HG02759 (cell line): ENCODE measurements around the gene IP6K3.

ENCODE experiments used
- ATAC-seq: cut with Tn5 transposase; IDR thresholded peaks from one replicate; pipeline ENCODE4 v1.9.1; 2021; ENCODE audit warnings: mild to moderate bottlenecking, moderate library complexity; ENCODE audit not compliant: unreplicated experiment

Gene IP6K3

DNA sequence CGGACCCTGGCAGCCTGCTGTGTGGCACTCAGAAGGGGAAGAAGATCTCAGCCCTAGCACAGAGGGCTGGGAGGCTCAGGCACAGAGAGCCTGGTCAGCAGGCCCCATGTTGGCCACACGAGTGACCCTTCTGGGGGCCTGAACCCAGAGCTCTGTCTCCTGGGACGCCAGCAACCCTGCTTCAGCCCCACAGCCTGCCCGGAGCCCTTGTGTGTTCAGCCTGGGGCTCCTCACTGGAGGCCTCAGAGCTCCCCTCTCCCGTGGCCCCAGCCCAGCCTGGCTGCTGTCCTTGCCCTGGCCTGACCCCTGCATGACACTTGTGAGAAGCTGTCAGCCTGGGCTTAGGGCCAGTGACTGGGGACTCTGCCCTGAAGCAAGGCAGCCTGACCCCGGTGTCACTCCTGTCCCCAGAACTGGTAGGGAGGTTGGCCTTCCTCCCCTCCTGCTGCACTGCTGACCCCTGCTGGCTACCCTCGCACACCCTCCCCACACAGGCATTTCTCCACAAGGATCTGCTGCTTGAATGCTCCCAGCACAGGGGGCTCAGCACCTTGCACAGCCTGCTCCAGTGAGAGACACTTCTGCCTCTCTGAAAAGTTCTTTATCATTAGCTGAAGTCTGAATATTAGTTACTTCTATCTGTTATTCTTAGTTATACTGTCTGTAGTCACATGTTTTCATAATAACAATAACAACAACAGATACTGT, 15.4 kb upstream of the IP6K3 start:
- no peak for ATAC-seq

DNA sequence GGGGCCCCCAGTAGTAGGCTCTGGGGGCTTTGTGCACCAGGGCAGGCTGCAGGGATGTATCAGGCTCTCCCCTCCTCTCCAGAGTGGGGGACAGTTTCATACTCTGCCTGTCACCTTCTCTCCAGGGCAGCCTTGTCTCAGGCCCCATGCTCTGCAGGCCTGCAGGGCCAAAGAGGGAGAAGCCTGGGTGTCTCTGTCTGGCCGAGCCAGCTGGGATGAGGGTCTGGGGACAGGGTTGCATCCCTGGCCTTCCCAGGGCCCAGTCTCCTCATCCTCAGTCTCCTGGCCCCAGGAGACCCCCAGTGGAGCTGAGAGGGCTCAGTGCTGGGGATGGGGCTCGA, 14.8 kb upstream of the IP6K3 start:
- no peak for ATAC-seq

DNA sequence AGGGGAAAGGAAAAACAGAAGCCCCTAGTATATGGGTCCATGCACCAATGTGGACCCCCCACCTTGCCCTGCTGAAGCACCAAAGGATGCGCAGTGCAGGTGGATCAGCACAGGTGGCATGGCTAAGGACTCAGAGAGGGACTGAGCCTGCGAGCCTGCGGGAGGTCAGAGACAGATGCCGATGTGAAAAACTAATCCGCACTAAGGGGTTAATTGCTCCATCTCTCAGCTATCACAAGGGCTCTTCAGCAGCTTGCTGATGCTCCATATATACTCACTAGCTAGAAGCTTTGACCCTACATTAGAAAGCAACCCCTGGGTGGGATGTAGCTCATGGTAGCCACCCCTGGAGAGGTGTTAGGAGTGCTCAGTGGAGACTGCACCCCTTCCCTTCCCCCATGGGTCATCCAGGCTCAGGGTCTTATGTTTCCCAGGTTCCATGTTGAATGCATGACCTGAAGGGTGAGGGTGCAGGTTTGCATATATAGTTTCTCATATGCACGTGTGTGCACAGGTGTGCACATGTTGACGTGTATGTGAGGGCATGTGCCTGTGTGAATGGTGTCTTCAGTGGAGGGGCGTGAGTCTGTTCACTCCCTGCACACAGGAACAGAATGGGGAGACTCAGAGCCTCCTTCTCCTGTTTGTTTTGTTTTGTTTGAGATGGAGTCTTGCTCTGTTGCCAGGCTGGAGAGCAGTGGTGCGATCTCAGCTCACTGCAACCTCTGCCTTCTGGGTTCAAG, 13.4 kb upstream of the IP6K3 start:
- no peak for ATAC-seq

DNA sequence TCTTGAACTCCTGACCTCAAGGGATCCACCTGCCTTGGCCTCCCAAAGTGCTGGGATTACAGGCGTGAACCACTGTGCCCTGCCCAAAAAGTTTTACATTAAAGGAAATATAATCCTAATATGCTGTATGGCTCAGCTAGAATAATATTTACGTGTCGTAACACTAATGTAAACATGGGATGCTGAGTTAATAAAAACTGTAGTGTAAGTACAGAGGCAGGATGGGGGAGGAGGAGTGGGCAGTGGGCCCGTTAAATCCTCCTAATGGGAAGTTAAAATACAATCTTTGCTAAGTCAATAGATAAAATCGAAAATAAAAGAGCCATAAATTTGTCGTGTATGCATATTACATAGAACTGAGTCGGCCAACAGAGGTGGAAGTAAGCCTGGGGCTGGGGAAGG, 12.1 kb upstream of the IP6K3 start:
- no peak for ATAC-seq

DNA sequence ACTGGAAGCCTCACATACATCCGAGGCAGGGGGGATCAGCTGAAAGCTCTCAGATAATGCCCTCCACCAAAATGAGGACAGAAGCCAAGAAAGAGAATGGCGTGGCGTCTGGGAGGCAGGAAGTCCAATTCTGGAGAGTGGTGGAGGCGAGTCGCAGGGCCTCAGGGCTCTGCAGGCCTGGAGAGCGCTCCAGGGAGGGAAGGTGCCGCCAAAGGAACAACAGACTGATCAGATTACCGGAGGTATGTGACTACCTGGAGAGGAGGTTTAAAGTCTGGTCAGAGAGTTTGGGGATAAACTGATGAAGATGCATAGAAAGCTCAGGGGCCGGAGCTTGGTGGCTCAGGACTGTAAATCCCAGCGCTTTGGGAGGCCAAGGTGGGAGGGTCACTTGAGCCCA, 11.2 kb upstream of the IP6K3 start:
- no peak for ATAC-seq

DNA sequence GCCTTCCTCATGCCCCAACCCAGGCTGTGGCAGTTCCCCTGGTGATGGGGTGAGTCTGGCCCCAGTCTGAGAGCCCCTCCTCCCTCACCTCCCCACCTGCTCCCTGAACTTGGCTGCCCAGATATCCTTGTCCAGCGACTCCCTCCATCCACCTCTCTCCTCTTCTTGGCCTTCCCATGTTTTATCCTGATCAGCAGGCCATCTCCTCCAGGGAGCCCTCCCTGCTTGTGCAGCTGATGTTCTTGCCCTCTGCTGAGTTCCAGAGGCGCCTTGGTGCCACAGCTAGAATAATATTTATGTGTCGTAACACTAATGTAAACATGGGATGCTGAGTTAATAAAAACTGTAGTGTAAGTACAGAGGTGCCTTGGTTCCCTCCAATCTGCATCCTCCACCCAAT, 10.4 kb upstream of the IP6K3 start:
- no peak for ATAC-seq

DNA sequence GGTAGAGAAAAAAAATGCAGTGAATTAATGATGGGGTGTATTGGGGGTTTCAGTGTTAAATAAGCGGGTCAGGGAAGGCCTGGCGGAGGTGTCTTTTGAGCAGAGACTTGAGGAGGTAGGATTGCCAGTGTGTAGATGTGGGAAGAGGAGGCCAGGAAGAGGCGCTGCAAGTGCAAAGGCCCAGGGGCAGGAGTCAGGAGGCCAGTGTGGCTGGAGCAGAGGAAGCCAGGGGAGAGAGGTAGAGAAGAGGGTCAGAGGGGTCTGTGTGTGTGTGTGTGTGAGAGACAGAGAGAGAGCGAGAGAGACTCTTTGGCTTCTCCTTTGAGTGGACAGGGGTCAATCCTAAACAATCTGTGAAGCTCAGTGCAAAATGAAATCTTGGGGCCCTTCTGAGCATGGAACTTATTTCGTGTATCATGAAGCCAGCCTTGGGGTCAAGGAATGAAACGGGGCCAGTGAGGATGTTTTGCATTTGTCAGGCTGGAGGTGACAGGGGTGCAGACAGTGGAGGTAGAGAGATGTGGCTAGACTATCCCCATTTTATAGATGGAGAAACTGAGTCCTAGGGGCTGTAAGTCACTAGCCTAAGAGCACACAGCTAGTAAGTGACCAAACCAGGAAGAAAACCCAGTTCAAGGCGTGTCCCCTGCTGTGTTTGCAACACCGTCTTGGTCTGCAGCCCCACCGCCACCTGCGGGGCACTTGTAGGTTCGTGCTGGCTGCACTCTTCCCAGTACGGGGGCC, 9.7 kb upstream of the IP6K3 start:
- ATAC-seq, result no peak

DNA sequence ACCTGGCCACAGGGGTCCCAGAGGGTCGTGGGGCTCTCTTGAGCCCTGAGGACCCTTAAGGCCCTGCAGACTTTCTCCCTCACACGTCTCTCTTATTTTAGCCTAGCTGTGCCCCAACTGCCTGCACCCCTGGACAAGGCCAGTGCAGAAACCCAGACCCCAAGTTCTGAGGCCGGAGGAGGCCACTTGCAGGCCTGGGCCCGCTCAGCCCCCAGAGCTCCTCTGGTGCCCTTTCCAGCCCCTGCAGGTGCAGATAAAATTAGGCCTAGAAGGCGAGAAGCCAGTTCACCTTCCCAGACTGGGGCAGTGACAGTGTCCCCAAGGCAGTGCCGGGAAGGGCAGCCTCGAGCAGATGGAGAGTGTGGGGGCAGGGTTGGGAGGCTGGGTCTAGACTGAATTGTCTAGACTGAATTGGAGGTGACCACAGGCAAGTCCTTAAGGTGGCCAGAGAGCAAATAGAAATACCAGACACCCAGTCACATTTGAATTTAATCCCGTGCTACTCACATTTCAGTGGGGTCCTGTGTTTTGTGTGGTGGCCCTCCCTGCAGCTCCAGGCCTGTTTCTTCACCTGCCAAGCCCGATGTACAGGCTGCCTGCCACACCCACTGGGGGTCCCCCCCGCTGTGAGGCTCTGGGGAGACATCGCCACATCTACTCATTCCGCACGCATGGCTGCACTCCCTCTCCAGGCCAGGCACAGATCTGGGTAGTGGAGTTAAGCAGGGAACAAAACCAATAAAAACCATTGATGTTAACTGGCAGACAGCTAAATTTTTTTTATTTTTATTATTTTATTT, 8.6 kb upstream of the IP6K3 start:
- no peak for ATAC-seq

DNA sequence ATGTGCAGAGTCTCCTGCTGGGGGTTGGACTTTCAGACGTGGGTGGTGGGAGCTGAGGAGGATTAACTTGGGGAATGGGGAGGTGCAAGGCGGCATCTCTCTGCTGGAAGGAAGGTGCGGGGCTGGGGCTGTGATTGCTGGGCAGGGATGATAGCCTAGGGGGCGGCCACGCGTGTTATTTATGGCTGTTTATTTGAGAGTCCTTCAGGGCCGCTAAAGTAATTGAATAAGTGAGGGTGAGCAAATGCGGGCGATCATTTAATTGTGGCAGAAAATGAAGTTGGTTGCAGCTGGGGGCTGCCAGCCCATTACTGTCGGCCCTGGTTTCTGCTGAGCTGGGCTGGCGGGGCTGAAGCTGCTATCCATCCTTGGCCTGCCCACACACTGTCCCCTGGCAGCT, 7.5 kb upstream of the IP6K3 start:
- no peak for ATAC-seq

DNA sequence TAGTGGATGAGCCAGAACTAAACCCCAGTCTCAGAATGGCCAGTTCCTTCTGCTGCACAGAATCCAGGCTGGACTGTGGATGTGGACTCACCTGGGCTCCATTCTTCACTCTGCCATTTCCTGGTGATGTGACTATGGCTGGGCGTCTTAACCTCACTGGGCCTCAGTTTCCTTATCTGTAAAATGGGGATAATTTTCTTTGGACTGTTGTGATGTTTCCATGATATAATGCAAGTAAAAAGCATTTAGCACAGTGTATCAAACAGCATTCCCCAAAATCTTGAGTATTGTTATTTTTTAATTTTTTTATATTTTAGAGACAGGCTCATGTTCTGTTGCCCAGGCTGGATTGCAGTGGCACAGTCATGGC, 5.9 kb upstream of the IP6K3 start:
- no peak for ATAC-seq

DNA sequence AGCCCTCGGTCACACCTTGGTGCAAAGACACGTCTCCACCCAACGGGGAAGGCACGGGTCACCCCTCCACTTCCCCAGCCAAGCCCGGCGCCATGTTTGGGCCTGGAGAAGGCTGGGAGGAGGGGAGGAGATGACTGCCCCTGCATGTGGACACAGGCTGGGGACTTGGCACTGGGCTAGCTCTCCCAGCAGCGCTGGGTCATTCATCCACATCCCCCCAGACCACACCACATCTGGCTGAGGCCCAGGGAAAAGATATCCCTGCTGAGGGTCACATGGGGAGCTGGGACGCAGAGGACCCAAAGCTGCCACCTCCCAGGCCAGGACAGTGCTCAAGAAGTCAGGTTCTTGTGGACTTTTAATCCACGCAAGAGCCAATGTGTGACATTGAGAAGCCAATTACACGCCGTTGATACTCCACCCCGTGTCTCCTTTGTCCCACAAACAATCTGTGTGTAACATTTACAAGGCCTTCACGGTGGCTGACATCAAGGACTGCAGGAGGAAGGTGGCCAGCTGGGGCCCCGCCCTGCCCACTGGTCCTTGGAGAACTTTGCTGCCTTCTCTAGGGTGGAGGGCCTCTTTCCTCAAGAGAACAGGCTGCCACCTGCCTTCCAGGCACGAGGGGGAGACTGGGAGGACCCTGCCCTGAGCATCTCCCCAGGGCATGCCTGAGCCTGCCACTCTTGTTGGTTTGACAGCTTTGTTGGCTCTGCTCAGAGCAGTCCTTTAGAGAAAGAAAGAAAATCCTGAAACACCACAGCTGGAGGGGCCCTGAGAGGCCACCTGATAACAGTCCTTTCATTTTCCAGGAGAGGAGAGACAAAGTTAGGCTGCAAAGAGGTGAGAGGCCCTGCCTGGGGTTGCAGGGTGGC, 5.3 kb upstream of the IP6K3 start:
- ATAC-seq, result no peak

DNA sequence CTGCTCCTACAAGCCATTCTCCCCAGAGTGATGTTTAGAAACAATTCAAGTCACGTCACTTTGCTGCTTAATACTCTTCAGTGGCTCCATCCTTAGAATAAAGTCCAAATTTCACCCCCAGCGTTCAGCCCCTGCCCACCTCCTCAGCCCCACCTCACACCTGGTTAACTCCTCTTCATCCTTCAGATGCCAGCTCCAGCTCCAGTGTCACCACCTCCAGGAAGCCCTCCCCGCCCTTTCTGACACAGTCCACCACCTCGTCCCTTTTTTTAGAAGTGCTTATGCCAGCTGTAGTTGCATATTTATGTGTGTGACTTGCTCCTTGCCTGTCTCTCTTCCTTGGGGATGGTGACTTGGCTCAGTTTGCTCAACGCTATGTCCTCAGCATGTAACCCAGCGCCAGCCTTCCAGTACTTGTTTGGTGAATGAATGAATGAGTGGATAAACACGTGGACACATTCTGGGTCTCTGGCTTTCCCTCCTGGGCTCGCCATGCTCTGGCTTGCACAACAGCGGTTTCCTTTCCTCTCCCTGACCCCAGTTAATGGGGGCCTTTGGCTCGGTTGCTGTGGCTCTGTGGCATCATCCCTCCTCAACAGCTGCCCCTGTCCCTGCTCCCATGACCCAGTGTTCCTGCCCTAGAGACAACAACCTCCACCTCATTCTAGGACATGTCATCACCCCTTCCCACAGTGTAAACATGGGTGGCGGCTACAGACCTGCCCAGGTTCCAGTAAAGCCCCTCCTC, 3.7 kb upstream of the IP6K3 start:
- ATAC-seq, result no peak

DNA sequence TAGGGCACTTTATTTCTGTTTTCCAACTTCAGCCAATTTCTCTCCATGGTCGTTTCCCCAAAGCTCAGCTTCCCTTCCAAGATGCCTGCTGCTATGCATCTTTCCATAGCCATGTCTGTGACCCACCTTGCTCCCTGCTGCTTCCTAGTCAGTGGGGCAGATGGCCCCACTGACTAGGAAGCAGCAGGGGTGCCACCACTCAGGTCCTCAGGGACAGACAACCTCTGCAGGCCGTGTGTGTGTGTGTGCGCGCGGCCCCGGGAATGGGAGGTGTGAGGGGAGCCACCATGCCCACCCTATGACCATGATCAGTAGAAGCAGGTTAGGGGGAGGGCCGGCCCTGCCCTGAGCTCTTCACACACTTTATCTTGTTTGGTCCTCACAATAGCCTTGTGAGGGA, 2.7 kb upstream of the IP6K3 start:
- ATAC-seq, result no peak

DNA sequence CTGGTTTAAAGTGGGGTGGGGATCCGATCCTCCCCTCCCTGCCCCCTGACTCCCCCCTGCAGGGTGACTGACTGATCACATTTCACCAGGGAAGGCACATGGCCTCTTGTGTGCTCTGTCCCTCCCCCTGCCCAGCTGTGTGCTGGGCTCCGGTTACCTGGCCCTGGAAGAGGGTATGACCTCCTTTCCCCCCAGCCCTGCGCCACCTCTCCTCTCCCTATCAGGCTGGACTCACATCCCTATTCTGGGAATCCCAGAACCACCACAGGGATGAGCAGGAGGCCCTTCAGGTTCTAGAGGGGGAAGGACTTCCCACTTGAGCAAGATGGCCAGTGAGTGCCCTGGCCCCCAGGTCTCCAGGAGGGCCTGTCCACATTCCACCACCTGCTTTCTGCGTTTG, 2.1 kb upstream of the IP6K3 start:
- no peak for ATAC-seq

DNA sequence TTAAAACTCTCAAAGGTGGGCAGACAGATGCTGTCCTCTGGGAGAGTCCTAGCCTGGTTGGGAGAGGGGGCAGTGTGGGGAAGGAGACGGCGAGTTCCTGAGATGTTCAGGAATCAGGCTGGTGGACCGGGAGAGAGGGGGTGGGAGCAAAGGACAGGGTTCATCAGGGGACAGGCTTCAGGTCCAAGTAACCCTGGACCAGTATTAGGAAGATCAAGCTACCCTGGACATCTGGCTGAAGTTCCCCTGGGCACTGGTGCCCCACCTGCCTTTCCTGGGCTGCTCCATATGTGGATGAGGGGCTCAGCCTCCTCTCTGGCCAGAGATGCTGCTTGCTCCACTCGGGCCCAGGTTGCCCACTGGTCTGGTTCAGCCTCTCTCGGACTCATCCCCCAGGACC, 1.1 kb upstream of the IP6K3 start:
- no peak for ATAC-seq

DNA sequence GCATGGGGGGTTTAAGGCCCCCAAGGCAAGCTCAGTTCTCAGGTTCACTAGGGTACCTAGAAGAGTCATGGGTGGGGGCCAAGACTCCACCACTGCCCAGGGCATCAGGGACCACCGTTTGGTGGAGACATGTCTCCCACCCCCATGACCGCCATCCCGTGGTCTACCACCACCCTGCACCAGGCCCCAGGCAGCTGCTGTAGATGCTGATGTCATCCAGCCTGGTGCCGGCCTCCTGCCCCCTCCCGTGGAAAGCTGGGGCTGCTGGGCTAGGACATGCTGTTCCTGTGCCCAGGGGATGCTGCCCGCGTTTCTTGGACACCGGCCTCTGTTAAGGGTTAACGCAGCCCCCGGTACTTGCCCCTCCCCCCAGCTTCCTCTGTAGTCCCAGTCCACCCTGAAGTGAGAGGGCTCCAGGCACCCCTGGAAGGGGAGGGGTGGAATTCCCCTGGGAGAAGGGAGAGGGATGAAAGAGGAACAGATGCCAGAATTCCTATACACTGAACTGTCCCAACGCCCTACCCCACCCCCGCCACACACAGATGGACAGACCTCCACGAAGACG, 587 bp downstream of the IP6K3 start:
- ATAC-seq, result no peak

DNA sequence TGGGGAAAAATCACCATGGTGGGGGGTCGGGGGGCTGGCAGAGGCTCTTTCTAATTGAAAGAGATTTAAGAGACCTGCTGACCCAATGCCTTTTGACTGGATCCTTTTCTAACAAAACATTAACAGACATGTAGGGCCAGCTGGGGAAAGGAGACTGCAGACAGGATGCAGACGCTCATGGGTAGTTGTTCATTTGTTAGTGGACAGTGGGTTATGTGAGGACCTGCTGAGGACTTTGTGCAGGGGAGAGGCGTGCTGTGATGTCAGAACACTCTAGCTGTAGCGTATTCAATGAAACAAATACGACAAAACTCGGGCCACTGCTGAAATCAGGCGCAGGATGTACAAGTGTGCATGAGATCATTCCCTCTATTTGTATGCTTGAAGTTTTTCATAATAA, 1.2 kb downstream of the IP6K3 start:
- ATAC-seq, result no peak

DNA sequence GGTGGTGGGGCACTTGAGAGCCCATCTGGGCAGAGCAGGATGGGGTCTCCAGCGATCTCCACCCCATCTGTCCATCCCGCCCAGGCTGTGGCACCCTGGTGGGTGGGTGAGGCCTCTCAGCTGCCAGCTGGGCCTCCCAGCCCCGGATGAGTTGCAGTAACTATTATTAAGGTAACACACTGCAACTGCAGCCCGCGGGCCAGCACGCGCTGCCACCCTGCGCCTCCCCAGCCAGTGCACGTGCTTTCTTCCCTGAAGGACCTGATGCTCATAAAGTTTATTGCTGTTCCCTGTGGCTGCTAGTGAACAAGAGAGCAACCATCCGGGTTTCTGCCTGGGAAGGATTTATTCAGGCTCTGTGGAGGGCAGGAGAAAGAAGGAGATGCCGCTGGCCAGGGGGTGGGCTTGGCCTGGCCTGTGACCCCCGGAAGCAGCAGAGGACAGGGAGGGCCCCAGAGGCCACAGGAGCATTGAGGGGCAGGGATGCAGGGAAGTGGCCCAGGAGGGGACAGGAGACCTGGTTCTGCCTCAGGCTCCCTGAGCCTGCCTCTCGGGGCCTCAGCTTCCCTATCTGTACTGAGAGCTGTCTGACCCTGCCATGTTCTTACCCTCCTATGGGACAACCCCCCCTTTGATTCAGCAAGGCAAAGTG, 1.7 kb downstream of the IP6K3 start:
- ATAC-seq, result no peak
